ENCODE results near the gene ATP1A4.
A peak's percentile ranks its signal among the peaks of the same experiment; 100 is the strongest.

ATP1A4 gene

DNA sequence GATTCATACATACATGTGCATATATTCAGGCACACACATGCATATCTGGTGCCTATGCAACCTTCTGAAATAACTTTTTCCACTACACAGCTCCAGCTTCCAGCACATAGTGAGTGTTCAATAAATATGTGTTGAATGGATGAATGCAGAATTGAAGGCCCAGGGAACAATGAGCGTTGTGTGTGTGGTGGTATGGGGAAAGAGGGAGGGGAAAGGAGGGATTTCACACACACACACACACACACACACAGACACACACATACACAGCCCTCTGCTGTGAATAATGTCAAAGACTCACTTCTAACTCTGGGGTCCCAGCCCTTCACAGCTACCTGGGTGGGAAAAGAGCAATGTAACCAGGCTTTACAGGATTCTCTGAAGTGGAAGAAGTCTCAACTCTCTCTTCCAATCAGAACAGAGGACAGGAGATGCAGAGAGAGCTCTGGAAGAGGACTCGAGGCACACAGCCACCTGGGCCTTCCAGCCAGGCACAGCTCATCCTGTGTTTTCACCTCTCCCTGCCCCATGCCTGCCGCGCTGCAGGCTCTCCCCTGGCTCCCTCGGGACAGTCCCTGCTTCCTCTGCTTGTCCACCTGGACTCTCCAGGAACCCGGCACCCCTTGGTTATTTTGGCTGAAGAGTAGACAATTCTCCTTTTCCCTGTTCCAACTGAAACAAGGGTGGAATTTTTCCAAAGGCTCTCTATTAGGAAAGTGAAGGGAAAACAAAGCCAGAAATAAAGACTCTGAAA lies 47.6 kb upstream of the ATP1A4 start:
- Histone ChIP-seq H3K27ac (ENCODE audit: extremely low read depth, low read depth, low read length) (no peak overlapping the region), H3K36me3 (ENCODE audit: control insufficient read depth in 2 of 2, insufficient read depth in 1 of 2, low read length in 2 of 2) (no peaks in the 10 kb centered on the region), H3K9me3 (ENCODE audit: control insufficient read depth, insufficient read depth, low read depth, low read length) (no peaks in the 10 kb centered on the region), H3K4me1 (ENCODE audit: control insufficient read depth, insufficient read depth, low read length) (no peaks in the 10 kb centered on the region; the same call in 1 of the 2 replicates), H3K4me3 (ENCODE audit: low read depth, low read length) (no peak overlapping the region)
- TF ChIP-seq, protein P1, sequence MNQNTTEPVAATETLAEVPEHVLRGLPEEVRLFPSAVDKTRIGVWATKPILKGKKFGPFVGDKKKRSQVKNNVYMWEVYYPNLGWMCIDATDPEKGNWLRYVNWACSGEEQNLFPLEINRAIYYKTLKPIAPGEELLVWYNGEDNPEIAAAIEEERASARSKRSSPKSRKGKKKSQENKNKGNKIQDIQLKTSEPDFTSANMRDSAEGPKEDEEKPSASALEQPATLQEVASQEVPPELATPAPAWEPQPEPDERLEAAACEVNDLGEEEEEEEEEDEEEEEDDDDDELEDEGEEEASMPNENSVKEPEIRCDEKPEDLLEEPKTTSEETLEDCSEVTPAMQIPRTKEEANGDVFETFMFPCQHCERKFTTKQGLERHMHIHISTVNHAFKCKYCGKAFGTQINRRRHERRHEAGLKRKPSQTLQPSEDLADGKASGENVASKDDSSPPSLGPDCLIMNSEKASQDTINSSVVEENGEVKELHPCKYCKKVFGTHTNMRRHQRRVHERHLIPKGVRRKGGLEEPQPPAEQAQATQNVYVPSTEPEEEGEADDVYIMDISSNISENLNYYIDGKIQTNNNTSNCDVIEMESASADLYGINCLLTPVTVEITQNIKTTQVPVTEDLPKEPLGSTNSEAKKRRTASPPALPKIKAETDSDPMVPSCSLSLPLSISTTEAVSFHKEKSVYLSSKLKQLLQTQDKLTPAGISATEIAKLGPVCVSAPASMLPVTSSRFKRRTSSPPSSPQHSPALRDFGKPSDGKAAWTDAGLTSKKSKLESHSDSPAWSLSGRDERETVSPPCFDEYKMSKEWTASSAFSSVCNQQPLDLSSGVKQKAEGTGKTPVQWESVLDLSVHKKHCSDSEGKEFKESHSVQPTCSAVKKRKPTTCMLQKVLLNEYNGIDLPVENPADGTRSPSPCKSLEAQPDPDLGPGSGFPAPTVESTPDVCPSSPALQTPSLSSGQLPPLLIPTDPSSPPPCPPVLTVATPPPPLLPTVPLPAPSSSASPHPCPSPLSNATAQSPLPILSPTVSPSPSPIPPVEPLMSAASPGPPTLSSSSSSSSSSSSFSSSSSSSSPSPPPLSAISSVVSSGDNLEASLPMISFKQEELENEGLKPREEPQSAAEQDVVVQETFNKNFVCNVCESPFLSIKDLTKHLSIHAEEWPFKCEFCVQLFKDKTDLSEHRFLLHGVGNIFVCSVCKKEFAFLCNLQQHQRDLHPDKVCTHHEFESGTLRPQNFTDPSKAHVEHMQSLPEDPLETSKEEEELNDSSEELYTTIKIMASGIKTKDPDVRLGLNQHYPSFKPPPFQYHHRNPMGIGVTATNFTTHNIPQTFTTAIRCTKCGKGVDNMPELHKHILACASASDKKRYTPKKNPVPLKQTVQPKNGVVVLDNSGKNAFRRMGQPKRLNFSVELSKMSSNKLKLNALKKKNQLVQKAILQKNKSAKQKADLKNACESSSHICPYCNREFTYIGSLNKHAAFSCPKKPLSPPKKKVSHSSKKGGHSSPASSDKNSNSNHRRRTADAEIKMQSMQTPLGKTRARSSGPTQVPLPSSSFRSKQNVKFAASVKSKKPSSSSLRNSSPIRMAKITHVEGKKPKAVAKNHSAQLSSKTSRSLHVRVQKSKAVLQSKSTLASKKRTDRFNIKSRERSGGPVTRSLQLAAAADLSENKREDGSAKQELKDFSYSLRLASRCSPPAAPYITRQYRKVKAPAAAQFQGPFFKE (tag by site-specific recombination; IDR thresholded peaks at IDR 0.05; ENCODE audit: borderline replicate concordance), result no peak
- TF ChIP-seq ZNF555 (tag by site-specific recombination; conservative IDR thresholded peaks at IDR 0.05) (no peak), ZNF660 (tag by site-specific recombination; IDR thresholded peaks at IDR 0.05) (no peak), ZNF157 (tag by site-specific recombination; IDR thresholded peaks at IDR 0.05) (no peak), ZNF76 (tag by site-specific recombination; IDR thresholded peaks at IDR 0.05; ENCODE audit: borderline replicate concordance, low read depth) (no peak)
- ChIA-PET POLR2A (interaction anchor here (0.6 to 2.0 kb wide), 2 partner anchors 80 to 148 kb away, joined by 3 to 7 read pairs; no protein-coding TSS in a partner anchor), CTCF (interaction anchor here (0.5 to 7.2 kb wide), 15 partner anchors 11 to 273 kb away, joined by 3 to 144 read pairs (median 4); partner anchors contain the start of gene CASQ1)

DNA sequence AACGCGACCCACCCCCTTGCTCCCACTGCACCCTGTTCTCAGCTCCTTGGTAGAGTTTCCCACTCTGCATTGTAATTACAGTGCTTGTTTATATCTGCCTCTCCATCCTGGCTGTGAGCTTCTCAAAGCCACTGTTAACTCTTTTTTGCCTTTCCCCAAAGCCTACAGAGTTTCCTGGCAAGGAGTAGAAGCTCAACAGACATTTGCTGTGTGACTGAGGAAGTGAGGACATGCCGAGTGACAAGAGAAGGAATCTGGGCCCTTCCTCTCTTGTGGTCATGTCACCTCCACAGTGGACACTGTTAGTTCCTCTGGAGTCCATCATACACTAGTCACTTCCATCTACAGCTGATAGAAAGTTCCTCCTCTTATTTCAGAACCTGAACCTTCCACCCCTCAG lies 46.9 kb upstream of the ATP1A4 start:
- Histone ChIP-seq H3K4me3 (ENCODE audit: low read depth, low read length) (no peak overlapping the region), H3K27ac (ENCODE audit: extremely low read depth, low read depth, low read length) (no peak overlapping the region), H3K36me3 (ENCODE audit: control insufficient read depth in 2 of 2, insufficient read depth in 1 of 2, low read length in 2 of 2) (no peaks in the 10 kb centered on the region), H3K9me3 (ENCODE audit: control insufficient read depth, insufficient read depth, low read depth, low read length) (no peaks in the 10 kb centered on the region), H3K4me1 (ENCODE audit: control insufficient read depth, insufficient read depth, low read length) (no peaks in the 10 kb centered on the region; the same call in 1 of the 2 replicates)
- TF ChIP-seq, protein P2, sequence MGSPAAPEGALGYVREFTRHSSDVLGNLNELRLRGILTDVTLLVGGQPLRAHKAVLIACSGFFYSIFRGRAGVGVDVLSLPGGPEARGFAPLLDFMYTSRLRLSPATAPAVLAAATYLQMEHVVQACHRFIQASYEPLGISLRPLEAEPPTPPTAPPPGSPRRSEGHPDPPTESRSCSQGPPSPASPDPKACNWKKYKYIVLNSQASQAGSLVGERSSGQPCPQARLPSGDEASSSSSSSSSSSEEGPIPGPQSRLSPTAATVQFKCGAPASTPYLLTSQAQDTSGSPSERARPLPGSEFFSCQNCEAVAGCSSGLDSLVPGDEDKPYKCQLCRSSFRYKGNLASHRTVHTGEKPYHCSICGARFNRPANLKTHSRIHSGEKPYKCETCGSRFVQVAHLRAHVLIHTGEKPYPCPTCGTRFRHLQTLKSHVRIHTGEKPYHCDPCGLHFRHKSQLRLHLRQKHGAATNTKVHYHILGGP (tag by site-specific recombination; IDR thresholded peaks at IDR 0.05), result no peak
- ChIA-PET CTCF (interaction anchor here (0.5 to 7.2 kb wide), 14 partner anchors 10 to 272 kb away, joined by 3 to 144 read pairs (median 4); partner anchors contain the start of gene CASQ1), POLR2A (no interaction called here)

DNA sequence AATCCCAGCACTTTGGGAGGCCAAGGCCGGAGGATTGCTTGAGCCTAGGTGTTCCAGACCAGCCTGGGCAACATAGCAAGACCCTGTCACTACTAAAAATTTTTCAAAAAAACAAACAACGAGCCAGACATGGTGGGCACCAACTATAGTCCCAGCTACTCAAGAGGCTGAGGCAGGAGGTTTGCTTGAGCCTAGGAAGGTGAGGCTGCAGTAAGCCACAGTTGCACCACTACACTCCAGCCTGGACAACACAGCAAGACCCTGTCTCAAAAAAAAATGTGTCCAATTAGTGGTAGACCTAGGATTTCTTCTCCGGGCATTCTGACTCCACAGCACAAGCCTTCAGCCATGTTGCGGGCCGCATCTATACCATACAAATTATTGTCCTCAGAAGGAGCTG lies 46.2 kb upstream of the ATP1A4 start:
- Histone ChIP-seq H3K27ac (ENCODE audit: extremely low read depth, low read depth, low read length) (no peak overlapping the region), H3K4me3 (ENCODE audit: low read depth, low read length) (no peak overlapping the region), H3K9me3 (ENCODE audit: control insufficient read depth, insufficient read depth, low read depth, low read length) (no peaks in the 10 kb centered on the region), H3K36me3 (ENCODE audit: control insufficient read depth in 2 of 2, insufficient read depth in 1 of 2, low read length in 2 of 2) (no peaks in the 10 kb centered on the region), H3K4me1 (ENCODE audit: control insufficient read depth, insufficient read depth, low read length) (no peaks in the 10 kb centered on the region; the same call in 1 of the 2 replicates)
- CTCF ChIA-PET, result interaction anchor here (0.6 to 7.2 kb wide), 12 partner anchors 20 to 272 kb away, joined by 3 to 144 read pairs (median 6); partner anchors contain the start of gene CASQ1
- POLR2A ChIA-PET, result interaction anchor here (0.5 to 0.6 kb wide), 2 partner anchors 12 to 40 kb away, joined by 3 to 4 read pairs; no protein-coding TSS in a partner anchor
- peak; percentile 96 for TF ChIP-seq ZNF121 (tag by site-specific recombination; IDR thresholded peaks at IDR 0.05)
- TF ChIP-seq, protein P3, sequence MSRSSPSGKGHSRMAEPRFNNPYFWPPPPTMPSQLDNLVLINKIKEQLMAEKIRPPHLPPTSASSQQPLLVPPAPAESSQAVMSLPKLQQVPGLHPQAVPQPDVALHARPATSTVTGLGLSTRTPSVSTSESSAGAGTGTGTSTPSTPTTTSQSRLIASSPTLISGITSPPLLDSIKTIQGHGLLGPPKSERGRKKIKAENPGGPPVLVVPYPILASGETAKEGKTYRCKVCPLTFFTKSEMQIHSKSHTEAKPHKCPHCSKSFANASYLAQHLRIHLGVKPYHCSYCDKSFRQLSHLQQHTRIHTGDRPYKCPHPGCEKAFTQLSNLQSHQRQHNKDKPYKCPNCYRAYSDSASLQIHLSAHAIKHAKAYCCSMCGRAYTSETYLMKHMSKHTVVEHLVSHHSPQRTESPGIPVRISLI (tag by site-specific recombination; IDR thresholded peaks at IDR 0.05), result no peak
